ENCODE results near the gene GOLGA6L10. TPM values are rescaled to one million over a fixed set of nuclear protein-coding genes. Genes with fewer than 3 reads are reported as not detected.
"Not testable (repeated sequence)": the region's sequence is repeated elsewhere in the genome, so short reads cannot be mapped to it uniquely, and the experiment has no call there.

GOLGA6L10 gene
- total RNA-seq, 1 experiment from 2014 or later = 2.6 TPM

GRCh38 chr15:82325646-82326045 lies 23.6 kb downstream of the GOLGA6L10 start:
- intact Hi-C loops (cut with micrococcal nuclease; ENCODE audit: unreplicated experiment); H3K4me3 ChIP-seq (ENCODE audit: low read depth, low read length, poor library complexity, severe bottlenecking); H3K9me3 ChIP-seq (ENCODE audit: low read depth, low read length, poor library complexity, severe bottlenecking); CTCF ChIA-PET; BruUV-seq (replicated peaks); POLR2A ChIA-PET (ENCODE audit: low non-redundant PET); H3K27me3 ChIP-seq (replicated peaks; ENCODE audit: insufficient read depth, low read depth, low read length, poor library complexity); DNase-seq (ENCODE audit: low spot score); H3K27ac ChIP-seq (ENCODE audit: low read depth, low read length, poor library complexity, severe bottlenecking); H3K4me1 ChIP-seq (ENCODE audit: insufficient read depth, low read length, poor library complexity, severe bottlenecking); H3K36me3 ChIP-seq (ENCODE audit: insufficient read depth, low read length, poor library complexity, severe bottlenecking): not testable (repeated sequence)

GRCh38 chr15:82324831-82325230 lies 24.4 kb downstream of the GOLGA6L10 start:
- intact Hi-C loops (cut with micrococcal nuclease; ENCODE audit: unreplicated experiment); DNase-seq (ENCODE audit: low spot score); H3K9me3 ChIP-seq (ENCODE audit: low read depth, low read length, poor library complexity, severe bottlenecking); BruUV-seq (replicated peaks); H3K4me1 ChIP-seq (ENCODE audit: insufficient read depth, low read length, poor library complexity, severe bottlenecking); POLR2A ChIA-PET (ENCODE audit: low non-redundant PET); CTCF ChIA-PET; H3K4me3 ChIP-seq (ENCODE audit: low read depth, low read length, poor library complexity, severe bottlenecking); H3K27ac ChIP-seq (ENCODE audit: low read depth, low read length, poor library complexity, severe bottlenecking); H3K27me3 ChIP-seq (replicated peaks; ENCODE audit: insufficient read depth, low read depth, low read length, poor library complexity); H3K36me3 ChIP-seq (ENCODE audit: insufficient read depth, low read length, poor library complexity, severe bottlenecking): not testable (repeated sequence)

GRCh38 chr15:82322488-82322887 lies 26.8 kb downstream of the GOLGA6L10 start:
- POLR2A ChIA-PET (ENCODE audit: low non-redundant PET); H3K27me3 ChIP-seq (replicated peaks; ENCODE audit: insufficient read depth, low read depth, low read length, poor library complexity); CTCF ChIA-PET; intact Hi-C loops (cut with micrococcal nuclease; ENCODE audit: unreplicated experiment); H3K4me3 ChIP-seq (ENCODE audit: low read depth, low read length, poor library complexity, severe bottlenecking); BruUV-seq (replicated peaks); H3K27ac ChIP-seq (ENCODE audit: low read depth, low read length, poor library complexity, severe bottlenecking); H3K9me3 ChIP-seq (ENCODE audit: low read depth, low read length, poor library complexity, severe bottlenecking); DNase-seq (ENCODE audit: low spot score); H3K4me1 ChIP-seq (ENCODE audit: insufficient read depth, low read length, poor library complexity, severe bottlenecking); H3K36me3 ChIP-seq (ENCODE audit: insufficient read depth, low read length, poor library complexity, severe bottlenecking): not testable (repeated sequence)

- CTCF ChIA-PET; DNase-seq (ENCODE audit: low spot score); H3K4me1 ChIP-seq (ENCODE audit: insufficient read depth, low read length, poor library complexity, severe bottlenecking); intact Hi-C loops (cut with micrococcal nuclease; ENCODE audit: unreplicated experiment); H3K4me3 ChIP-seq (ENCODE audit: low read depth, low read length, poor library complexity, severe bottlenecking); H3K27me3 ChIP-seq (replicated peaks; ENCODE audit: insufficient read depth, low read depth, low read length, poor library complexity); POLR2A ChIA-PET (ENCODE audit: low non-redundant PET); H3K9me3 ChIP-seq (ENCODE audit: low read depth, low read length, poor library complexity, severe bottlenecking); H3K27ac ChIP-seq (ENCODE audit: low read depth, low read length, poor library complexity, severe bottlenecking); H3K36me3 ChIP-seq (ENCODE audit: insufficient read depth, low read length, poor library complexity, severe bottlenecking); BruUV-seq (replicated peaks): not testable (repeated sequence)
Observed at GRCh38 chr15:82320861-82321260, 28.4 kb downstream of the GOLGA6L10 start.

- intact Hi-C loops (cut with micrococcal nuclease; ENCODE audit: unreplicated experiment); BruUV-seq (replicated peaks); H3K27me3 ChIP-seq (replicated peaks; ENCODE audit: insufficient read depth, low read depth, low read length, poor library complexity); H3K4me1 ChIP-seq (ENCODE audit: insufficient read depth, low read length, poor library complexity, severe bottlenecking); DNase-seq (ENCODE audit: low spot score); CTCF ChIA-PET; H3K9me3 ChIP-seq (ENCODE audit: low read depth, low read length, poor library complexity, severe bottlenecking); H3K4me3 ChIP-seq (ENCODE audit: low read depth, low read length, poor library complexity, severe bottlenecking); H3K27ac ChIP-seq (ENCODE audit: low read depth, low read length, poor library complexity, severe bottlenecking); POLR2A ChIA-PET (ENCODE audit: low non-redundant PET); H3K36me3 ChIP-seq (ENCODE audit: insufficient read depth, low read length, poor library complexity, severe bottlenecking): not testable (repeated sequence)
Observed at GRCh38 chr15:82319522-82320278, 29.6 kb downstream of the GOLGA6L10 start.

GRCh38 chr15:82318281-82318680 lies 31.0 kb downstream of the GOLGA6L10 start:
- POLR2A ChIA-PET (ENCODE audit: low non-redundant PET); intact Hi-C loops (cut with micrococcal nuclease; ENCODE audit: unreplicated experiment); H3K4me1 ChIP-seq (ENCODE audit: insufficient read depth, low read length, poor library complexity, severe bottlenecking); H3K4me3 ChIP-seq (ENCODE audit: low read depth, low read length, poor library complexity, severe bottlenecking); BruUV-seq (replicated peaks); H3K27ac ChIP-seq (ENCODE audit: low read depth, low read length, poor library complexity, severe bottlenecking); H3K9me3 ChIP-seq (ENCODE audit: low read depth, low read length, poor library complexity, severe bottlenecking); DNase-seq (ENCODE audit: low spot score); H3K36me3 ChIP-seq (ENCODE audit: insufficient read depth, low read length, poor library complexity, severe bottlenecking); H3K27me3 ChIP-seq (replicated peaks; ENCODE audit: insufficient read depth, low read depth, low read length, poor library complexity); CTCF ChIA-PET: not testable (repeated sequence)

- BruUV-seq (replicated peaks); H3K27ac ChIP-seq (ENCODE audit: low read depth, low read length, poor library complexity, severe bottlenecking); H3K4me1 ChIP-seq (ENCODE audit: insufficient read depth, low read length, poor library complexity, severe bottlenecking); intact Hi-C loops (cut with micrococcal nuclease; ENCODE audit: unreplicated experiment); CTCF ChIA-PET; H3K27me3 ChIP-seq (replicated peaks; ENCODE audit: insufficient read depth, low read depth, low read length, poor library complexity); H3K9me3 ChIP-seq (ENCODE audit: low read depth, low read length, poor library complexity, severe bottlenecking); H3K36me3 ChIP-seq (ENCODE audit: insufficient read depth, low read length, poor library complexity, severe bottlenecking); POLR2A ChIA-PET (ENCODE audit: low non-redundant PET); H3K4me3 ChIP-seq (ENCODE audit: low read depth, low read length, poor library complexity, severe bottlenecking); DNase-seq (ENCODE audit: low spot score): not testable (repeated sequence)
Observed at GRCh38 chr15:82317516-82317915, 31.8 kb downstream of the GOLGA6L10 start.

Data from A673 (cell line).